Neural progenitor cell (in vitro differentiated cells): ENCODE data around the gene THRB.

Source experiments
- EZH2phosphoT487 ChIP-seq: fragments of 200-600 bp; sonication (generic); IDR thresholded peaks from 2 replicates; pipeline ENCODE4 v1.6.1; 2017; ENCODE audit warnings: antibody characterized with exemption
- TF ChIP-seq, protein P1 (sequence below): fragments of 200-600 bp; sonication (generic); IDR thresholded peaks from 2 replicates; pipeline ENCODE4 v1.5.1; 2017; ENCODE audit warnings: antibody characterized with exemption, mild to moderate bottlenecking

DNA sequence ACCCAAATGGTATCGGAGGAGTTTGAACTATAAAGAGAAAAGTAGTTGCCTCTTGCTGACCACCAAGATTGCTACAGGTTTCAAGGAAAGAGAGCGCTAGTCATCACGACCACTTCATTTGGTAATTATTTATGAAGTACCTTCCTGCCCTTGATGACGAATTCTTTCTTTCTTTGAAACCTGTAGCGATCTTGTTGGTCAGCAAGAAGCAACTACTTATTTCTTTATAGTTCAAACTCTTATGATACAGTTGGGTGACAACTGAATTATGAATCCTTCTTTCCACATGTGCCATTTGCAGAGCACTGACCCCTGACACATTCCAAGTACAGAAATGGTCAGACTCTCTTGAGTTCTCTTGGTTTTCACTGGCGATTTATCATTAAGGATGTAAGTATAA, 46.8 kb downstream of the THRB start:
- TF ChIP-seq, protein P1, sequence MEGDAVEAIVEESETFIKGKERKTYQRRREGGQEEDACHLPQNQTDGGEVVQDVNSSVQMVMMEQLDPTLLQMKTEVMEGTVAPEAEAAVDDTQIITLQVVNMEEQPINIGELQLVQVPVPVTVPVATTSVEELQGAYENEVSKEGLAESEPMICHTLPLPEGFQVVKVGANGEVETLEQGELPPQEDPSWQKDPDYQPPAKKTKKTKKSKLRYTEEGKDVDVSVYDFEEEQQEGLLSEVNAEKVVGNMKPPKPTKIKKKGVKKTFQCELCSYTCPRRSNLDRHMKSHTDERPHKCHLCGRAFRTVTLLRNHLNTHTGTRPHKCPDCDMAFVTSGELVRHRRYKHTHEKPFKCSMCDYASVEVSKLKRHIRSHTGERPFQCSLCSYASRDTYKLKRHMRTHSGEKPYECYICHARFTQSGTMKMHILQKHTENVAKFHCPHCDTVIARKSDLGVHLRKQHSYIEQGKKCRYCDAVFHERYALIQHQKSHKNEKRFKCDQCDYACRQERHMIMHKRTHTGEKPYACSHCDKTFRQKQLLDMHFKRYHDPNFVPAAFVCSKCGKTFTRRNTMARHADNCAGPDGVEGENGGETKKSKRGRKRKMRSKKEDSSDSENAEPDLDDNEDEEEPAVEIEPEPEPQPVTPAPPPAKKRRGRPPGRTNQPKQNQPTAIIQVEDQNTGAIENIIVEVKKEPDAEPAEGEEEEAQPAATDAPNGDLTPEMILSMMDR = no peak
- no peak for TF ChIP-seq EZH2phosphoT487
